Measurements from ENCODE around the gene INVS.

INVS gene

DNA sequence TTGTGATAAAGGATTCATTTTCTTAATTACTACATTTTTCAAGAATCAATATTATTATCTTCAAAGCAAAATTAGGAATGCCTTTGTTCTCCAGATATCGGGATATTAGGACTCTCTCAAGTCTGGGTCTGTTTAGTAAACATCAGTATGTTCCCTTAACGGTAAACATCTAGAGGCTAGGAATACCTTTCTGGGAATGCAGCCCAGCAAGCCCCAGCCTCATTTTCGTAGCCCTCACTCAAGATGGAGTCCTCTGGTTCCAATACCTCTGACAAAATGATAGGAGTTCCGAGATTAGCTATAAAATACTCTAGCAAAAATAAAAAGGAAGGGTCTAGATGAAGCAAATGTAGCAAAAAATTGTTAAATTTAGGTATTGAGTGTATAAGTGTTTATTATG, 169.2 kb downstream of the INVS start:
- DNase-seq (no peak), ATAC-seq (ENCODE audit: insufficient read depth, low read depth) (no peak)
- Histone ChIP-seq H3K9me3 (ENCODE audit: insufficient read depth, low read length, severe bottlenecking) (no peaks in the 10 kb centered on the region), H4K20me1 (ENCODE audit: insufficient read depth, low read length) (no peaks in the 10 kb centered on the region), H3K4me1 (ENCODE audit: insufficient read depth, low read length) (no peaks in the 10 kb centered on the region), H3K4me2 (ENCODE audit: insufficient read depth, low read length) (no peak overlapping the region), H3K9ac (ENCODE audit: low read depth, low read length) (no peak overlapping the region), H2AFZ (ENCODE audit: low read depth, low read length) (no peak overlapping the region), H3K79me2 (ENCODE audit: insufficient read depth, low read length) (no peaks in the 10 kb centered on the region), H3K27me3 (ENCODE audit: insufficient read depth, low read length, poor library complexity) (no peaks in the 10 kb centered on the region), H3K36me3 (ENCODE audit: insufficient read depth, low read length) (peaks cover 13% of the 10 kb centered on the region; the same call in 1 of the 2 replicates), H3K27ac (ENCODE audit: low read length) (no peak overlapping the region), H3K4me3 (ENCODE audit: low read depth in 1 of 2, low read length in 2 of 2) (no peak overlapping the region)
- TF ChIP-seq, protein P1, sequence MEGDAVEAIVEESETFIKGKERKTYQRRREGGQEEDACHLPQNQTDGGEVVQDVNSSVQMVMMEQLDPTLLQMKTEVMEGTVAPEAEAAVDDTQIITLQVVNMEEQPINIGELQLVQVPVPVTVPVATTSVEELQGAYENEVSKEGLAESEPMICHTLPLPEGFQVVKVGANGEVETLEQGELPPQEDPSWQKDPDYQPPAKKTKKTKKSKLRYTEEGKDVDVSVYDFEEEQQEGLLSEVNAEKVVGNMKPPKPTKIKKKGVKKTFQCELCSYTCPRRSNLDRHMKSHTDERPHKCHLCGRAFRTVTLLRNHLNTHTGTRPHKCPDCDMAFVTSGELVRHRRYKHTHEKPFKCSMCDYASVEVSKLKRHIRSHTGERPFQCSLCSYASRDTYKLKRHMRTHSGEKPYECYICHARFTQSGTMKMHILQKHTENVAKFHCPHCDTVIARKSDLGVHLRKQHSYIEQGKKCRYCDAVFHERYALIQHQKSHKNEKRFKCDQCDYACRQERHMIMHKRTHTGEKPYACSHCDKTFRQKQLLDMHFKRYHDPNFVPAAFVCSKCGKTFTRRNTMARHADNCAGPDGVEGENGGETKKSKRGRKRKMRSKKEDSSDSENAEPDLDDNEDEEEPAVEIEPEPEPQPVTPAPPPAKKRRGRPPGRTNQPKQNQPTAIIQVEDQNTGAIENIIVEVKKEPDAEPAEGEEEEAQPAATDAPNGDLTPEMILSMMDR (IDR thresholded peaks at IDR 0.05; ENCODE audit: borderline replicate concordance, extremely low read depth, low read length, poor library complexity, severe bottlenecking): no peak
- no peak for TF ChIP-seq EZH2 (IDR thresholded peaks at IDR 0.05; ENCODE audit: borderline replicate concordance, low read depth, low read length, severe bottlenecking)

DNA sequence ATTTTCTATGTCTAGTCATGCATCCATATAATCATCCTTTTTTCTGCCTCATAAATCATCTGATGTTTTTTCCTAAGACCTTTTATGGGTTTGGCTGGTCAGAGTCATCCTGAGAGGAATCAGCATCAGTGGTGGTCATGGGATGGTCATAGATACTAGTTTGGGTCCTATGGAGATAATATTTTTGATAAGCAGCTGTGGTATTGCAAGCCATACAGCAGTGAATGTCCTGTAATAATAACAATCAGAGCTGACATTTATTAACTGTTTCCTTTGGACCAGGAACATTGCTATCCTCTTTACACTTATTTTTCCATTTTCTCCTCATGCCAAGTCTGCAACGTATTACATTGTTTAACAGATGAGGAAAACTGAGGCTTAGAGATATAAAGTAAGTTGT, 170.6 kb downstream of the INVS start:
- Histone ChIP-seq H3K4me3 (ENCODE audit: low read depth in 1 of 2, low read length in 2 of 2) (no peak overlapping the region), H3K27me3 (ENCODE audit: insufficient read depth, low read length, poor library complexity) (no peaks in the 10 kb centered on the region), H3K79me2 (ENCODE audit: insufficient read depth, low read length) (no peaks in the 10 kb centered on the region), H3K27ac (ENCODE audit: low read length) (no peak overlapping the region), H3K9ac (ENCODE audit: low read depth, low read length) (no peak overlapping the region), H4K20me1 (ENCODE audit: insufficient read depth, low read length) (no peaks in the 10 kb centered on the region), H3K9me3 (ENCODE audit: insufficient read depth, low read length, severe bottlenecking) (no peaks in the 10 kb centered on the region), H3K4me1 (ENCODE audit: insufficient read depth, low read length) (no peaks in the 10 kb centered on the region), H2AFZ (ENCODE audit: low read depth, low read length) (no peak overlapping the region), H3K36me3 (ENCODE audit: insufficient read depth, low read length) (peaks cover 12% of the 10 kb centered on the region; the same call in 1 of the 2 replicates), H3K4me2 (ENCODE audit: insufficient read depth, low read length) (no peak overlapping the region)
- TF ChIP-seq, protein P1 (IDR thresholded peaks at IDR 0.05; ENCODE audit: borderline replicate concordance, extremely low read depth, low read length, poor library complexity, severe bottlenecking): no peak
- TF ChIP-seq EZH2 (IDR thresholded peaks at IDR 0.05; ENCODE audit: borderline replicate concordance, low read depth, low read length, severe bottlenecking): no peak
- ATAC-seq (ENCODE audit: insufficient read depth, low read depth): no peak
- DNase-seq: no peak

DNA sequence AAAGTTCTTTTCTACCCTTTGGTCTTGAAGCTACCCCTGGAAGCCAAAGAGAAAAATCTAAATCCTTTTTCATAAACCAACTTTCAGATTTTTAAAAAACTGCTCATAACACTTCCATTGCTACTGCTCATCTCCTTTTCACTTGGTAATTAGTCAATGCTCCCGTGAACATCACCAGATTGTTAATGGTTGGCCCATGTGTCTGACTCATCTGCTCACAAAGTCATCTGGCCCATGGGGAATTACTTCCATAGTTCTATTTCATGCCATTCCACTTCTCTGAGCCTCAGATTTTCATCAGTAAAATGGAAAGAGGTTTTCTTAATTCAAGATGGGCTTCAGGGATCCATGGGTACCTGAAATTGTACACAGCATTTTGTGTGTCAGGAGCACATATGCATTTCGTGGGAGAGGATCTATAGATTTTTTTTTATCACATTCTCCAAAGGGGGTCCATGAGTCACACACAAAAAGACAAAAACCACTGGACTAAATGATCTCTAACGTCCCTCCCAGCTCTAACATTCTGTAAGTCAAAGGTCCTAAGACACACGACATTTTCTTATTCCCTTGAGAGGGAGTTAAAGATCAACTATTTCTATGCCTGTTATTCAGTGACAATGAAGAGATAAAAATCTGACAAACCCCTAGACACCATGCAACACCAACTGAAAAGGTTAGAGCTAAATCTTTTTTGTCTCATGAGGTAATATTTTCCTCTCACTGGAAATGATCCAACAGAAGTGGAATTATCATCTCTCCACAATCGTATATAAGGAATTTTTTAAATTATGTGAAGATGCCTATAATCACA, 178.3 kb downstream of the INVS start:
- TF ChIP-seq EZH2 (IDR thresholded peaks at IDR 0.05; ENCODE audit: borderline replicate concordance, low read depth, low read length, severe bottlenecking): no peak
- TF ChIP-seq, protein P1 (IDR thresholded peaks at IDR 0.05; ENCODE audit: borderline replicate concordance, extremely low read depth, low read length, poor library complexity, severe bottlenecking): no peak
- no peak for ATAC-seq (ENCODE audit: insufficient read depth, low read depth)
- Histone ChIP-seq H3K27ac (ENCODE audit: low read length) (no peak overlapping the region), H4K20me1 (ENCODE audit: insufficient read depth, low read length) (no peaks in the 10 kb centered on the region), H3K4me3 (ENCODE audit: low read depth in 1 of 2, low read length in 2 of 2) (no peak overlapping the region), H3K4me2 (ENCODE audit: insufficient read depth, low read length) (no peak overlapping the region), H2AFZ (ENCODE audit: low read depth, low read length) (no peak overlapping the region), H3K9me3 (ENCODE audit: insufficient read depth, low read length, severe bottlenecking) (no peaks in the 10 kb centered on the region), H3K79me2 (ENCODE audit: insufficient read depth, low read length) (no peaks in the 10 kb centered on the region), H3K27me3 (ENCODE audit: insufficient read depth, low read length, poor library complexity) (no peaks in the 10 kb centered on the region), H3K4me1 (ENCODE audit: insufficient read depth, low read length) (no peaks in the 10 kb centered on the region), H3K36me3 (ENCODE audit: insufficient read depth, low read length) (peaks cover 4% of the 10 kb centered on the region; the same call in 1 of the 2 replicates), H3K9ac (ENCODE audit: low read depth, low read length) (no peak overlapping the region)
- no peak for DNase-seq
